ENCODE results near the gene HOXB4. TPM values are rescaled to one million over a fixed set of nuclear protein-coding genes. Genes with fewer than 3 reads are reported as not detected.
A peak's percentile ranks its signal among the peaks of the same experiment; 100 is the strongest.

HOXB4 gene
- total RNA-seq, 1 experiment from 2014 or later = 0.22 TPM

DNA sequence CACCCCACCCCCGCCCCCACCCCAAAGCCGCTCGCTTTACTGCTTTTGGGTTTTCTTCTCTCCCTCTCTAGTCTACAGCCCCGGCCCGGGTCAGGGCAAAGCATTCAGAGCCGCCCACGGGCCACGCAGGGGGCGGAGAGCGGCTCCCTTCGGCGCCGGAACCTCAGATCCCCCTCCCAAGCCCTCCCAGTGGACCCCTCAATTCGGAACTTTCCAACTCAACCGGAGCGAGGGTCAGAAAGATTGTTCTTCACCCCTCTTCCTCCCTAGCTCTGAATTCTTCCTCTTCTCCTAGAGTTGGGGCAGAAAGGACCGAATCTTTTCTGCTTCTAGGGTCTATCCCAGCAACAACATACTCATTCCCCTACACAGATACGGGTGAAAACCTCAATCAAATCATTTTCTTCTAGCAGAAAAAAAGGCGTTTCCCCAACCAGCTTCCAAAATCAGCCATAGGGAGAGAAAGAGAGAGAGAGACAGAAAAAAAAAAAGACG lies 34.2 kb downstream of the HOXB4 start:
- intact Hi-C loops (cut with micrococcal nuclease) = no loop called here
- no peaks in the 10 kb centered on the region for H4K20me1 ChIP-seq (ENCODE audit: low read length)
- BruUV-seq (replicated peaks) = TSS peak; percentile 15
- H3K79me2 ChIP-seq (ENCODE audit: low read length) = no peaks in the 10 kb centered on the region
- H3K4me2 ChIP-seq (ENCODE audit: low read length) = peak overlapping the region; percentile 76
- H3K27ac ChIP-seq (ENCODE audit: low read length) = no peak overlapping the region
- DNase-seq = no peak
- no peaks in the 10 kb centered on the region for H3K9me3 ChIP-seq (ENCODE audit: low read length)
- peak overlapping the region; percentile 63 for H3K4me3 ChIP-seq (ENCODE audit: low read length)
- ATAC-seq = peak; percentile 19
- no peak overlapping the region for H3K9ac ChIP-seq (ENCODE audit: low read length)
- H3K27me3 ChIP-seq (ENCODE audit: low read length) = no peaks in the 10 kb centered on the region
- ChIA-PET CTCF (no interaction called here), POLR2A (ENCODE audit: unreplicated experiment) (no interaction called here)
- peak overlapping the region; percentile 81; the same call in 1 of the 2 replicates for H2AFZ ChIP-seq (ENCODE audit: low read length)
- H3F3A ChIP-seq (ENCODE audit: low read length, unreplicated experiment) = no peaks in the 10 kb centered on the region
- TF ChIP-seq EZH2 (IDR thresholded peaks at IDR 0.05; ENCODE audit: low read length, unreplicated experiment) (no peak), EZH2phosphoT487 (IDR thresholded peaks at IDR 0.05; ENCODE audit: borderline replicate concordance, low read length) (no peak)
- TF ChIP-seq, protein P1, sequence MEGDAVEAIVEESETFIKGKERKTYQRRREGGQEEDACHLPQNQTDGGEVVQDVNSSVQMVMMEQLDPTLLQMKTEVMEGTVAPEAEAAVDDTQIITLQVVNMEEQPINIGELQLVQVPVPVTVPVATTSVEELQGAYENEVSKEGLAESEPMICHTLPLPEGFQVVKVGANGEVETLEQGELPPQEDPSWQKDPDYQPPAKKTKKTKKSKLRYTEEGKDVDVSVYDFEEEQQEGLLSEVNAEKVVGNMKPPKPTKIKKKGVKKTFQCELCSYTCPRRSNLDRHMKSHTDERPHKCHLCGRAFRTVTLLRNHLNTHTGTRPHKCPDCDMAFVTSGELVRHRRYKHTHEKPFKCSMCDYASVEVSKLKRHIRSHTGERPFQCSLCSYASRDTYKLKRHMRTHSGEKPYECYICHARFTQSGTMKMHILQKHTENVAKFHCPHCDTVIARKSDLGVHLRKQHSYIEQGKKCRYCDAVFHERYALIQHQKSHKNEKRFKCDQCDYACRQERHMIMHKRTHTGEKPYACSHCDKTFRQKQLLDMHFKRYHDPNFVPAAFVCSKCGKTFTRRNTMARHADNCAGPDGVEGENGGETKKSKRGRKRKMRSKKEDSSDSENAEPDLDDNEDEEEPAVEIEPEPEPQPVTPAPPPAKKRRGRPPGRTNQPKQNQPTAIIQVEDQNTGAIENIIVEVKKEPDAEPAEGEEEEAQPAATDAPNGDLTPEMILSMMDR (conservative IDR thresholded peaks at IDR 0.05; ENCODE audit: low read depth, low read length) = no peak
- no peaks in the 10 kb centered on the region for H3K9me2 ChIP-seq (replicated peaks; ENCODE audit: low read length)
- H3K4me1 ChIP-seq (ENCODE audit: insufficient read depth, low read length) = no peaks in the 10 kb centered on the region
- no peaks in the 10 kb centered on the region for H3K36me3 ChIP-seq (ENCODE audit: low read depth, low read length)

DNA sequence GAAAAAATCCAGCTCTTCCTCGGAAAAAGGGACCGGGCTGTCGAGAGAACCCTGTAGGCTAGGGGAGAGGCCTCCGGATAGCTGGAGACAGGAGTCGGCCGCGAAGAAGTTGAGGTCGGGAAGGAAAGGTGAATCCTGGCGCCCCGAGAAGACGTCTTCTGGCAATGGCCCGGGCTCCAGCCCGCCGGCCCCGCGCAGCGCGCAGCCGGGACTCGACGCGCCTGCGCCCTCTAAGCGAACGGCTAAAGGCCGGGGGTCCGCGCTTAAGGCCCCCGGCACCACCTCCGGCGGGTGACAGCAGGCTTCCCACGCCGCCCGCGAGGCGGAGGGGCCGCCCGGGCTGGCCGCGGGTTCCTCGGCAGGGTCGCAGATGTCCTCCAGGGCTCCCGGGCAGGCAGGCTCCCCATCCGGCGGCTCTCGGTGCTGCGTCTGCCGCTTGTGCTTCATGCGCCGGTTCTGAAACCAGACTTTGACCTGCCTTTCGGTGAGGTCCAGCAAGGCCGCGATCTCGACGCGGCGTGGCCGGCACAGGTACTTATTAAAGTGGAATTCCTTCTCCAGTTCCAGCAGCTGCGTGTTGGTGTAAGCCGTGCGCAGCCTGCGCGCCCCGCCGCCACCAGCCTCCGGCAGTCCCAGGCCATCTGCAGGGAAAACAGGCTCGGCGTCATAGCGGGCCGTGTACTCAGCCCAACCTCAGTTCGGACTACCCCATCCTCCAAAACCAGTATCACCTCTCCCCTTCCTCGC lies 34.9 kb downstream of the HOXB4 start:
- no peaks in the 10 kb centered on the region for H3K9me2 ChIP-seq (replicated peaks; ENCODE audit: low read length)
- no peaks in the 10 kb centered on the region for H3K79me2 ChIP-seq (ENCODE audit: low read length)
- TF ChIP-seq EZH2 (IDR thresholded peaks at IDR 0.05; ENCODE audit: low read length, unreplicated experiment) = no peak
- TF ChIP-seq, protein P1 (conservative IDR thresholded peaks at IDR 0.05; ENCODE audit: low read depth, low read length) = 0 out of 2 replicates have a peak, but pooled peaks have one; percentile 11
- H3K9ac ChIP-seq (ENCODE audit: low read length) = peak overlapping the region; percentile 29
- no peaks in the 10 kb centered on the region for H4K20me1 ChIP-seq (ENCODE audit: low read length)
- no peaks in the 10 kb centered on the region for H3K36me3 ChIP-seq (ENCODE audit: low read depth, low read length)
- ATAC-seq (peak; percentile 75), DNase-seq (peak; percentile 45)
- peak overlapping the region; percentile 81 for H2AFZ ChIP-seq (ENCODE audit: low read length)
- H3K4me2 ChIP-seq (ENCODE audit: low read length) = peak overlapping the region; percentile 76
- H3F3A ChIP-seq (ENCODE audit: low read length, unreplicated experiment) = no peaks in the 10 kb centered on the region
- POLR2A ChIA-PET (ENCODE audit: unreplicated experiment) = no interaction called here
- CTCF ChIA-PET = no interaction called here
- no TSS peak for BruUV-seq (replicated peaks)
- H3K4me1 ChIP-seq (ENCODE audit: insufficient read depth, low read length) = no peaks in the 10 kb centered on the region
- no peak overlapping the region for H3K27ac ChIP-seq (ENCODE audit: low read length)
- no peaks in the 10 kb centered on the region for H3K9me3 ChIP-seq (ENCODE audit: low read length)
- peak overlapping the region; percentile 63 for H3K4me3 ChIP-seq (ENCODE audit: low read length)
- intact Hi-C loops (cut with micrococcal nuclease) = no loop called here
- H3K27me3 ChIP-seq (ENCODE audit: low read length) = no peaks in the 10 kb centered on the region

DNA sequence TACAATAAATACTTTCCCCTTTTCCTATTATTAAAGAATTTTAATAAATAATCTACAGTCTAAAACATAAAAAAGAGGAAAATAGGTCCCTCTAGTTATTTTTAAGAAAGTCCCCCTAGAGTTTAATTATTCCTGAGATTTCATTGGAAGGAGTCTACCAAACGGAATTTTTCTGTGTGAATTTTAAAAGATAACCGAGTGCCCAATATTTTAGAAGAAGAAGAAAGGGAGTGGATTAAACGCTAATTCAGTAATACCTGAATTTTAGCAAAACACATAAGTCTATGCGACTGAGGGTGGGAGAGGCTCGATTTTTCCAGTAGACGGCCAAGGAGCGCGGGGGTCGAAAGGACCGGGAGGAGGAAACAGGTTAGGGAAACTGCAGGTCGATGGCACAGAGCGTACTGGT lies 35.4 kb downstream of the HOXB4 start:
- H2AFZ ChIP-seq (ENCODE audit: low read length) = peak overlapping the region; percentile 81
- ATAC-seq = no peak
- TF ChIP-seq, protein P1 (conservative IDR thresholded peaks at IDR 0.05; ENCODE audit: low read depth, low read length) = no peak
- TF ChIP-seq EZH2phosphoT487 (IDR thresholded peaks at IDR 0.05; ENCODE audit: borderline replicate concordance, low read length) (no peak), EZH2 (IDR thresholded peaks at IDR 0.05; ENCODE audit: low read length, unreplicated experiment) (no peak)

More for the DNA sequence above, 35.4 kb downstream of the HOXB4 start:
- Histone ChIP-seq H3K36me3 (ENCODE audit: low read depth, low read length) (no peaks in the 10 kb centered on the region), H4K20me1 (ENCODE audit: low read length) (no peaks in the 10 kb centered on the region), H3K9me2 (replicated peaks; ENCODE audit: low read length) (no peaks in the 10 kb centered on the region), H3K4me2 (ENCODE audit: low read length) (peak overlapping the region; percentile 76), H3K9me3 (ENCODE audit: low read length) (no peaks in the 10 kb centered on the region), H3K27ac (ENCODE audit: low read length) (no peak overlapping the region), H3K4me1 (ENCODE audit: insufficient read depth, low read length) (no peaks in the 10 kb centered on the region), H3F3A (ENCODE audit: low read length, unreplicated experiment) (no peaks in the 10 kb centered on the region), H3K27me3 (ENCODE audit: low read length) (no peaks in the 10 kb centered on the region), H3K9ac (ENCODE audit: low read length) (peak overlapping the region; percentile 29), H3K79me2 (ENCODE audit: low read length) (no peaks in the 10 kb centered on the region), H3K4me3 (ENCODE audit: low read length) (peak overlapping the region; percentile 63)
- DNase-seq = no peak
- BruUV-seq (replicated peaks) = TSS peak; percentile 62
- POLR2A ChIA-PET (ENCODE audit: unreplicated experiment) = no interaction called here
- CTCF ChIA-PET = no interaction called here
- intact Hi-C loops (cut with micrococcal nuclease) = no loop called here

Measured in PC-3 (cell line).